Activated T-cell treated with anti-CD3 and anti-CD28 coated beads, Interleukin-2, amount 50 U/mL, for 72 hours (primary cell): ENCODE data around the gene ETNK1. TPM values are rescaled to one million over a fixed set of nuclear protein-coding genes. Genes with fewer than 3 reads are reported as not detected.
"Not testable (repeated sequence)": the region's sequence is repeated elsewhere in the genome, so short reads cannot be mapped to it uniquely, and the experiment has no call there.

Experiments
- ATAC-seq, 2 donors: fragments of 150-1000 bp; cut with Tn5 transposase; replicated peaks in 1 of 2; 2 replicates each; pipeline ENCODE4 v1.10.0; 2021; ENCODE audit warnings: moderate library complexity in 2 of 2, mild to moderate bottlenecking in 1 of 2
- DNase-seq, 2 donors: peaks; one replicate each; pipeline ENCODE4 v3.0.0; 2021 to 2022; ENCODE audit warnings: mixed read lengths in 1 of 2
- H3K27ac Mint-ChIP-seq: one replicate; pipeline ENCODE4 v1.8.0; 2022; ENCODE audit warnings: mild to moderate bottlenecking, moderate library complexity, mixed read lengths
- H3K27me3 Mint-ChIP-seq: one replicate; pipeline ENCODE4 v1.8.0; 2022; ENCODE audit warnings: low read depth, mixed read lengths
- H3K36me3 Mint-ChIP-seq, 2 donors: one replicate each; pipeline ENCODE4 v1.8.0; 2022; ENCODE audit warnings: mixed read lengths in 2 of 2, mild to moderate bottlenecking in 1 of 2; ENCODE audit not compliant: insufficient read depth in 2 of 2
- H3K4me1 Mint-ChIP-seq: one replicate; pipeline ENCODE4 v1.8.0; 2022; ENCODE audit warnings: low read depth, mixed read lengths
- H3K4me3 Mint-ChIP-seq, 2 donors: one replicate each; pipeline ENCODE4 v1.8.0; 2022; ENCODE audit warnings: mild to moderate bottlenecking in 2 of 2, mixed read lengths in 2 of 2, moderate library complexity in 2 of 2
- H3K9me3 Mint-ChIP-seq, 2 donors: one replicate each; pipeline ENCODE4 v1.8.0; 2022; ENCODE audit warnings: mixed read lengths in 2 of 2
- total RNA-seq, 2 donors: library from RNA; stranded (reverse); gene quantifications; one replicate each; pipeline ENCODE4 v1.2.3, GENCODE V29; 2022

Gene ETNK1
- total RNA-seq, 2 donors from 2014 or later = 84.0 to 88.9 TPM

DNA sequence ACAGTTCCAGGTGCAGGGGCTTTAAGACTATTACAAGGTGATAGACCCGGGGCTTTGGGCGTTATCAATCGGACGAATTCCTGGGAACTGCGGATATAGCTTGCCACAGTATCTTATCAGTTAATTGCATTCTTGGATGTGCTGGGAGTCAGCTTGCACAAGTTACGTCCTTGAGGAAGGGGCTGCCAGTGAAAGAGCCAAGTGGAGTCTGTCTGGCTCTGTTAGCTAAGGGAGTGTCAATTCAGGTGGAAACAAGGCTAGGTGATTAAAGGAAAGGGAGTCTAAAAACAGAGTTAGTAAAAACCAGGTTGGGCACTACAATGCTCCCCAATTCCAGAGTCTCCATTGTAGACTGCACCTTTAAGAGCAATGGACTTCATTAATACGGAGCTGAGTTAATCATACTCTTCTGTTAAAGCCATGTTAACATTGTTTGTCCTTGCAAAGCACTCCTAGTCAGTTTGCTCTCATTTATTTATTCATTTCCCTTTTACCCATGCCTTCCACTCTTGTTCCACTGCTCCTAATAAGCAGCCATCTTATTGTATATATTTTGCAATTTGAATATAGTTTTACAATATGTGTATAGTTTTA is 76.3 kb downstream of the ETNK1 start:
- H3K4me3 Mint-ChIP-seq, DNase-seq, H3K27me3 Mint-ChIP-seq, H3K9me3 Mint-ChIP-seq, ATAC-seq, H3K4me1 Mint-ChIP-seq, H3K36me3 Mint-ChIP-seq: not testable (repeated sequence)
- peak overlapping the region; percentile 27 for H3K27ac Mint-ChIP-seq

DNA sequence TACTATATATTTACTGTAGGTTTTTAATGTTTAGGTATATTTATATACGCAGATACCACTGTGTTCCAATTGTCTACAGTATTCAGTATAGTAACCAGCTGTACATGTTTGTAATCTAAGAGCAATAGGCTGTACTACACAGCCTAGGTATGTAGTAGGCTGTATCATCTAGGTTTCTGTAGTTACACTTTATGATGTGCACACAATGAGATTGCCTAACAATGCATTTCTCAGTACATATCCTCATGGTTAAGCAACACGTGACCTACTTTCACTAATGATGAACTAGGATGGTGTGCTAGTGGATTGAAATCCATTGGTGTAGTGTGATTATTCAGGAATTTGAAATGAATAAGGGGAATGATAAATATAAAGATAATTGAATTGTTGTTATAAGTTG is 77.7 kb downstream of the ETNK1 start:
- no peaks in the 10 kb centered on the region for H3K27me3 Mint-ChIP-seq
- no peaks in the 10 kb centered on the region for H3K9me3 Mint-ChIP-seq
- no peaks in the 10 kb centered on the region for H3K4me1 Mint-ChIP-seq
- no peaks in the 10 kb centered on the region for H3K36me3 Mint-ChIP-seq
- H3K27ac Mint-ChIP-seq = no peak overlapping the region
- DNase-seq (no peak), ATAC-seq (no peak)
- H3K4me3 Mint-ChIP-seq = no peak overlapping the region

DNA sequence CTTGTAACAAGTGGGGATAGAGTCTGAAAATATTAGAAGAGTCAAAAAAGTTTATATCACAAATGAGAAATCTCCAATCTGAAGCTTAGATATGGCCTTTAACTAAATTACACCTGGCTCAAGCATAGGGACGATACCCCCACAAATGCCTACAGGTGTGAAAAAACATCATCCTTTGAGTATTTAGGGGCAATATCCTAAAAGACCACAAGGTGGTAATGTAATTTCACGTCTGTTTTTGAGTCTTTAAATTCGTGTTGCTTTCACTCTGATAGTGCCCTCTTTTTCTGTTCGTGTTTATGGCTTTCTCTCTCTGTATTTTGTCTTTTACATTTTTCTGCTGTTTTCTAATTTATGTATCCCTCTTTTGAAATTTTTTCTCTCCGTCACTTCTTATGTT is 84.3 kb downstream of the ETNK1 start:
- Mint-ChIP-seq H3K27me3 (peaks cover 19% of the 10 kb centered on the region), H3K36me3 (no peaks in the 10 kb centered on the region), H3K27ac (no peak overlapping the region), H3K9me3 (no peaks in the 10 kb centered on the region), H3K4me1 (no peaks in the 10 kb centered on the region), H3K4me3 (no peak overlapping the region)
- DNase-seq = no peak
- ATAC-seq = no peak

DNA sequence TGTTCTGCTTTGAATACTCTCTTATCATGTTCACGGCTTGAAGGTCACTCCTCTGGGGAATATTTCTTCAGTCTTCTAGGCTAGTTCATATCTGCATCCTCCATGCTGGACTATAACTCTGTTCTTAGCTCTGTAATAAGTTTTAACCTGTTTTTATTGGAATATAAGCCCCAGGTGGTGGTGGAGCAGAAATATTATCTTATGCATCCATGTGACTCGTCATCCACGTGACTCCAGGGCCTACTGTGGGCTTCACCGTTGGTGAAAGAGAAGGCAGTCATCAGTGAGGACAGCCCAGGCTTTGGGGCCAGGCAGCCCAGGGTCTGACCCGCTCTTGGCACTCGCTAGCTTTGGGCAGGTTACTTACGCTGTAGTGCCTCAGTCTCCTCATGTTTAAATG is 87.1 kb downstream of the ETNK1 start:
- H3K27ac Mint-ChIP-seq = no peak overlapping the region
- ATAC-seq (no peak), DNase-seq (no peak)
- H3K4me3 Mint-ChIP-seq = no peak overlapping the region
- no peaks in the 10 kb centered on the region for H3K9me3 Mint-ChIP-seq
- peaks cover 19% of the 10 kb centered on the region for H3K27me3 Mint-ChIP-seq
- H3K36me3 Mint-ChIP-seq = no peaks in the 10 kb centered on the region
- H3K4me1 Mint-ChIP-seq = no peaks in the 10 kb centered on the region

DNA sequence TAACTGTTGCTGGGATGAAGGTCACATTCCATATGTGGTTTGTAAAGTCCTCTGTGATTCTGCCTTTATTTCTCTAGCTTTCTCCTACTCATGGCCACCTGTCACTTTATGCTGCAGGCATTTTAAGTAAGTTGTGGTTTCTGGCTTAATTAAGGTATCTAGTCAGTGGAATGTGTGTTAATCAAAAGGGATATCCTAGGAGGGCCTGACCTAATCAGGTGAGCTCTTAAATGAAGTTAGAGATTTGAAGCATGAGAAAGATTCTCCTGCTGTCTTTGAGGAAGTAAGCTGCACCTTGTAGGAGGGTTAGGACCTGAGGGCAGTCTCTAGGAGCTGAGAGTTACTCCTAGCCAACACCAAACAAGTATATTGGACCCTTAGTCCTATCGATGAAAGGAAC is 90.3 kb downstream of the ETNK1 start:
- no peaks in the 10 kb centered on the region for H3K36me3 Mint-ChIP-seq
- H3K27me3 Mint-ChIP-seq = peaks cover 16% of the 10 kb centered on the region
- H3K27ac Mint-ChIP-seq = no peak overlapping the region
- no peak overlapping the region for H3K4me3 Mint-ChIP-seq
- no peaks in the 10 kb centered on the region for H3K9me3 Mint-ChIP-seq
- DNase-seq = no peak
- ATAC-seq = no peak
- H3K4me1 Mint-ChIP-seq = no peaks in the 10 kb centered on the region

DNA sequence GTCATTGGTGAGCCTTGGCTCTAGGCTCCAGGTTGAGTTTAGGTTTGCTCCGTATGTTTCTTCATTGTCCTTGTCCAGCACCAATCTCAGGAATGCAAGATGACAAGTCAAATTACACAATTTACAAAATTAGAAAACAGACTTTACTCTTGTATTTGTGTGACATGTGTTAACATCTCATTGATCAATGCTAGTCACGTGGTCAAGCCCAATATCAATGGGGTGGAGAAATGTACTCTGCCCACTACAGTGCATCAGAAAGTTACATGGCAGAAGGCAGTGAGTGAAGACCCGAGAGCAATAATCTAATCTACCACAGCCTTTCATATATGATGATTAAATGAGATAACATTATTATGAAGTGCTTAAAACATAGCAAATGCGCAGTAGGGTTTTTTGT is 94.8 kb downstream of the ETNK1 start:
- Mint-ChIP-seq H3K36me3 (no peaks in the 10 kb centered on the region), H3K27me3 (peaks cover 23% of the 10 kb centered on the region), H3K27ac (no peak overlapping the region), H3K4me1 (no peaks in the 10 kb centered on the region), H3K9me3 (no peaks in the 10 kb centered on the region), H3K4me3 (no peak overlapping the region)
- DNase-seq (no peak), ATAC-seq (no peak)

DNA sequence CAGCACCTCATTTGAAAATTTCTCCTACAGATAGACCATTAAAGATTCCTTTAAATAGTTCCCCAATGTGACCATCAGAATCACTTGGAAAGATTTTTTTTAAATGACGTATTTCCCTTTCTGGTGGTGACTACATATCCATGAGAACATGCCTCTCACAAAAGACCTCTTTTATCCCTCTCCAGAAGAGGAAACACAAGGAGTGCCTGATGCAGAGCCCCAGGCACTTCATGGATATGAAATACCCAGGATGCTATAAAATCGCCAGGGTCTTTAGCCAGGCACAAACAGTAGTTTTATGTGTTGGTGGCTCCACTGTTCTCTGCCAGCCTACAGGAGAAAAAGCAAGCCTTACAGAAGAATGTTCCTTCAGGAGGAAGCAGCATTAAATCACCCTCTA is 97.1 kb downstream of the ETNK1 start:
- H3K4me3 Mint-ChIP-seq = no peak overlapping the region
- no peaks in the 10 kb centered on the region for H3K36me3 Mint-ChIP-seq
- no peaks in the 10 kb centered on the region for H3K4me1 Mint-ChIP-seq
- H3K27me3 Mint-ChIP-seq = peaks cover 30% of the 10 kb centered on the region
- ATAC-seq (no peak), DNase-seq (no peak)
- H3K27ac Mint-ChIP-seq = no peak overlapping the region
- no peaks in the 10 kb centered on the region for H3K9me3 Mint-ChIP-seq

DNA sequence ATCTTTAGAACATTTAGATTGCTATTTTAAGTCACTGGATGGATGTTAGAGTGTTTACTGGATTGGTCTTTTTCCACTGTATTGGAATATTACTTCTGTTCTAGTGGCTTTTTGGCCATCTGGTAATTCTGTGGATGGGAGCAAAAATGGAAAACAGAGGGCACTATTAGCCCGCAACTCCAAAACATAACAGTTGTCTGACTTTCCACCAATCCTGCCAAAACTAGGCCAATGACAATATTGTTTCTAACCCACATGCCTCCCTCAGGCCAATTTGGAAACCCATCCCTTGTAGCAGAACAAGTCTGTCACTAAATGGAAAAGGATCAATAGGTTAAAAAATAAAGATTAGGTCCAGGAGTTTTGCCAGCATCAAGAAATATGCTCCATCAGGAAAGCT is 97.8 kb downstream of the ETNK1 start:
- H3K9me3 Mint-ChIP-seq = no peaks in the 10 kb centered on the region
- H3K27ac Mint-ChIP-seq = no peak overlapping the region
- peaks cover 30% of the 10 kb centered on the region for H3K27me3 Mint-ChIP-seq
- ATAC-seq (no peak), DNase-seq (no peak)
- no peaks in the 10 kb centered on the region for H3K4me1 Mint-ChIP-seq
- H3K36me3 Mint-ChIP-seq = no peaks in the 10 kb centered on the region
- H3K4me3 Mint-ChIP-seq = no peak overlapping the region

DNA sequence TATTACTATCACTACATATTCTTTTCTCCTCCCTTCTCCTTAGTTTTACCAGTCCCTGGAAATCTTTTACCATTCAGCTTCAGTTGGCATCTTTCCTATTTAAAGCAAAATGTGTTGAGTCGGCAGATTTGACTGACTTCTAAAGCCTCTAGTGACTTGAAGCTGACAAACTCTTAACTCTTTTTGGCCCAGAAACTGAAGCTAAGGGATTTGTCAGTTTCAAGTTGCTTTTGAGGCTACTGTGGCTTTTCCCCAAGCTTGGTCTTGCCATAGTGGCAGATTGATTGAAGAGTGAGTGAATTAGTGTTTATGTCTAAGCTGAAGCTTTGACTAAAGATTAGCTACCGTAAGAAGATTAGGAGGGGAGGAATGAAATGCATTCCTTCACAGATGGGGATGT is 104.0 kb downstream of the ETNK1 start:
- DNase-seq = no peak

DNA sequence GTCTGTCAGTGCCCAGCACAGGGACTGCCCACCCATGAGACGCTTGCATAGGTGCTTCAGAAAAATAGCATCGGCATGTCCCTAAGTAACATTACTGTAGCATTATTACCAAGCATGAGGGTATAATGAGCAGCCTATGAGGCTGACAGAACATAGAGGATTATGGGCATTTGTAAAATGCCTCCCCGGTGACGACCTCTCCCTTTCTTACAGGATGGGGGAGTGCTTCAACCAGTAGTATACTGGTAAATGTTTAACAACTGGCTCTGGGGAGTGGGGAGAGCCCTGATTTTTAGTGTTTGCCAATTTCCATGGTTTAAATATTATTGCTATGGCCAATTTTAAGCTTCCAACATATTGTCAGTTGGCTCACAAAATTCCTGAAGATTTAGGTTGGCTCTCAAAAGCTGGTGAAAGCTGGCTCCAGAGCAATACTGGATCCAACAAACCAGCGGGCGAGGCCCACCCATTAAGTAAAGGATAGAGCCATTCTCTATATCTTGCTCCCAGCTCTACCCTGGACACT is 104.5 kb downstream of the ETNK1 start:
- H3K36me3 Mint-ChIP-seq = no peaks in the 10 kb centered on the region
- H3K27me3 Mint-ChIP-seq = peaks cover 7% of the 10 kb centered on the region
- no peaks in the 10 kb centered on the region for H3K9me3 Mint-ChIP-seq
- DNase-seq (no peak), ATAC-seq (no peak)
- no peaks in the 10 kb centered on the region for H3K4me1 Mint-ChIP-seq
- H3K27ac Mint-ChIP-seq = no peak overlapping the region
- no peak overlapping the region for H3K4me3 Mint-ChIP-seq

More for the DNA sequence above, 104.0 kb downstream of the ETNK1 start:
- Mint-ChIP-seq H3K27ac (no peak overlapping the region), H3K4me3 (no peak overlapping the region), H3K9me3 (no peaks in the 10 kb centered on the region), H3K27me3 (peaks cover 7% of the 10 kb centered on the region), H3K36me3 (no peaks in the 10 kb centered on the region), H3K4me1 (no peaks in the 10 kb centered on the region)
- no peak for ATAC-seq

DNA sequence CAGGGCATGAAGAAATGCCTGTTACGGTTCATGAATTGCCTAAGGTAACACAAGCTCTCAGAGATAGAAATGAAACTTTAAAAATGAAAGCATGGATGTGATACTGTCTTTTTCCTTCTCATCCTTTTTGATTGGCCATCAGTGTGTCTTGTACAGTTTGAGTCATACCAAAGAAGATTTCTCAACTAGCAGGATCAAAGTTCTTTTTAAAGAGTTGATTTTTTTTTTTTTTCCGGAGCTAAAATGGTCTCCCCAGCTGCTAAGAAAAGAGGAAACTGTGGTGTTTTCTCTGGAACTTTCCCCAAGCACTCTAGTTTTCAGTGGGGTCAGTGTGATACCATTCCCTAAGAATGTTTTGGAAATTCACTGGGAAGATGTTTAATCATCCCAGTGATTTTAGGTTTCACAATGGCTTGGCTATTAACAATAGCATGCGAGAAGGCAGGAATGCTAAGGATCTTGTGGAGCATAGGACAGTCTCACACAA is 105.0 kb downstream of the ETNK1 start:
- Mint-ChIP-seq H3K27me3 (peaks cover 7% of the 10 kb centered on the region), H3K4me1 (no peaks in the 10 kb centered on the region), H3K27ac (no peak overlapping the region), H3K4me3 (no peak overlapping the region), H3K36me3 (no peaks in the 10 kb centered on the region), H3K9me3 (no peaks in the 10 kb centered on the region)
- DNase-seq (no peak), ATAC-seq (no peak)

DNA sequence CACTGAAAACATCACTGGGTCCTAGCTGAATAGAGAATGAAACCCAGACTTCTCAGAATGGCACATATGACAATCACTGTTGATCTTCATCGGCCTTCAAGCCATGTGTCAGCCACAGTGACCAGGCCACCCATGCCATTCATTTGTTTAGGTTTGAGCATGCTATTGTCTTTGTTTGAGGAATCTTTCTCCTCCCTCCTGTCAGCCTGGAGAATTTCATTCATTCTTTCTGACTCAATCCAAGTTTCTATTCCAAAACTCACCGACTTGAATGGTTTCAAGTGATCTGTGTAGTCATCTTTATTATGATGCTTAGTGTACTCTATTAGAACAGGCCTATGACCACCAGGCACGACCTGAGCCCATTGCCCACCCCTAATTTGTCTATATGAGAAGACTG is 106.3 kb downstream of the ETNK1 start:
- Mint-ChIP-seq H3K36me3 (no peaks in the 10 kb centered on the region), H3K27me3 (peaks cover 7% of the 10 kb centered on the region), H3K9me3 (no peaks in the 10 kb centered on the region), H3K4me1 (no peaks in the 10 kb centered on the region), H3K27ac (no peak overlapping the region), H3K4me3 (no peak overlapping the region)
- ATAC-seq (no peak), DNase-seq (no peak)

DNA sequence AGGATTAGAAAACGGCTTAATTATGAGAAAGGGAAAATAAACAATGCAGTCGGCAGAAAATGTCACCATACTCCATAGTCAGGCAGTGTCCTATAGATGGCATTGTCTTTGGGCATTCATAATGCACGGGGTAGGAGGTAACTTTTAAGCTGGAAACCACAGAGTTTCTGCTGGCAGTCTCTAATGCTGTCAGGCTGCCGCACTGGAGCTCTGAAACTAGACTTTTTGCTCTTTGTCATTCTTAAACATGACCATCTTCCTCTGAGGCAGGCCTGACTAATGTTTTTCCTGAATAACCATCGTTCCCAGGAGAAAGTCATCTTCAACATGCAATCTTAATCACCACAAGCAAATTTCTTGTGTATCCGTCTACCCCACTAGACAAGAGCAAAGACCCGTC is 108.8 kb downstream of the ETNK1 start:
- Mint-ChIP-seq H3K9me3 (no peaks in the 10 kb centered on the region), H3K4me1 (no peaks in the 10 kb centered on the region), H3K36me3 (no peaks in the 10 kb centered on the region), H3K27ac (no peak overlapping the region), H3K27me3 (peaks cover 2% of the 10 kb centered on the region), H3K4me3 (no peak overlapping the region)
- ATAC-seq (no peak), DNase-seq (no peak)

DNA sequence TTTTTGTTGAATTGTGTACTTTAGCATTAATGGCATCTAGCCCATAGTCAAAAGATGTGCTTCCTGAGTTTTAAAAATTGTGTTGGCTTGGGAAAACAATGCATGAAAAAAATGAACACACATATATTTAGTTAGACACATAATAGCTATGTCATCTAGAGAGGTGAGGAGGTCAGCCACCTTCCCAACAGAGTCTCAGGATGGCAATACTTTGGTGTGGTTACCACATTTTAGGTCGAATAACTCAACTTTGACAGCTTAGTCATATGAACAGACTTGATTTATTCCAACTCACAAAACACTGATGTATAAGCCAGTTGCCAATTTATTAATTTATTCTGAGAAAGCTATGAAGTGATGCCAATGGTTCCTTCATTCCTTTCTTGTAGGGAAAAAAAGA is 114.0 kb downstream of the ETNK1 start:
- H3K4me1 Mint-ChIP-seq = no peaks in the 10 kb centered on the region
- H3K36me3 Mint-ChIP-seq = no peaks in the 10 kb centered on the region
- no peak for DNase-seq
- peaks cover 6% of the 10 kb centered on the region for H3K27me3 Mint-ChIP-seq
- no peaks in the 10 kb centered on the region for H3K9me3 Mint-ChIP-seq
- ATAC-seq = no peak
- H3K4me3 Mint-ChIP-seq = no peak overlapping the region
- H3K27ac Mint-ChIP-seq = no peak overlapping the region
